ENCODE data around the gene KRTAP10-1.

Gene KRTAP10-1

GRCh38 chr21:44498280-44499210 is 41.5 kb downstream of the KRTAP10-1 start:
- Histone ChIP-seq H3K9me3 (ENCODE audit: insufficient read depth, low read length) (no peaks in the 10 kb centered on the region), H4K20me1 (ENCODE audit: low read depth, low read length) (no peaks in the 10 kb centered on the region), H3K36me3 (ENCODE audit: low read length) (no peaks in the 10 kb centered on the region), H3K79me2 (ENCODE audit: insufficient read depth, low read length) (no peaks in the 10 kb centered on the region), H3K4me3 (ENCODE audit: insufficient read depth, low read length, poor library complexity, severe bottlenecking) (no peak overlapping the region), H3K4me2 (ENCODE audit: low read depth, low read length, poor library complexity, severe bottlenecking) (no peak overlapping the region), H3F3A (ENCODE audit: insufficient read depth) (no peaks in the 10 kb centered on the region), H3K9me2 (replicated peaks; ENCODE audit: insufficient read depth, low read length) (no peaks in the 10 kb centered on the region), H3K27ac (ENCODE audit: low read depth, low read length) (no peak overlapping the region), H2AFZ (ENCODE audit: low read depth, low read length, severe bottlenecking) (no peak overlapping the region), H3K9ac (ENCODE audit: low read length) (no peak overlapping the region), H3K27me3 (ENCODE audit: low read length) (no peaks in the 10 kb centered on the region)
- TF ChIP-seq CTCF (IDR thresholded peaks at IDR 0.05; ENCODE audit: insufficient read depth, low read length, poor library complexity, severe bottlenecking): no peak
- TF ChIP-seq EZH2phosphoT487 (conservative IDR thresholded peaks at IDR 0.05; ENCODE audit: low read length): no peak

GRCh38 chr21:44497703-44498126 is 42.3 kb downstream of the KRTAP10-1 start:
- no peaks in the 10 kb centered on the region for H3K27me3 ChIP-seq (ENCODE audit: low read length)

GRCh38 chr21:44496564-44497550 is 43.1 kb downstream of the KRTAP10-1 start:
- Histone ChIP-seq H3K27me3 (ENCODE audit: low read length) (no peaks in the 10 kb centered on the region), H3K4me2 (ENCODE audit: low read depth, low read length, poor library complexity, severe bottlenecking) (no peak overlapping the region), H3K9me3 (ENCODE audit: insufficient read depth, low read length) (peaks cover 9% of the 10 kb centered on the region; the same call in 1 of the 2 replicates), H3K36me3 (ENCODE audit: low read length) (no peaks in the 10 kb centered on the region), H3K9ac (ENCODE audit: low read length) (no peak overlapping the region), H4K20me1 (ENCODE audit: low read depth, low read length) (no peaks in the 10 kb centered on the region), H2AFZ (ENCODE audit: low read depth, low read length, severe bottlenecking) (no peak overlapping the region), H3K79me2 (ENCODE audit: insufficient read depth, low read length) (no peaks in the 10 kb centered on the region), H3K27ac (ENCODE audit: low read depth, low read length) (no peak overlapping the region), H3K4me3 (ENCODE audit: insufficient read depth, low read length, poor library complexity, severe bottlenecking) (no peak overlapping the region), H3F3A (ENCODE audit: insufficient read depth) (no peaks in the 10 kb centered on the region), H3K9me2 (replicated peaks; ENCODE audit: insufficient read depth, low read length) (no peaks in the 10 kb centered on the region)
- TF ChIP-seq CTCF (IDR thresholded peaks at IDR 0.05; ENCODE audit: insufficient read depth, low read length, poor library complexity, severe bottlenecking): no peak
- TF ChIP-seq EZH2phosphoT487 (conservative IDR thresholded peaks at IDR 0.05; ENCODE audit: low read length): no peak

More at GRCh38 chr21:44497703-44498126, 42.3 kb downstream of the KRTAP10-1 start:
- Histone ChIP-seq H3F3A (ENCODE audit: insufficient read depth) (no peaks in the 10 kb centered on the region), H4K20me1 (ENCODE audit: low read depth, low read length) (no peaks in the 10 kb centered on the region), H3K79me2 (ENCODE audit: insufficient read depth, low read length) (no peaks in the 10 kb centered on the region), H2AFZ (ENCODE audit: low read depth, low read length, severe bottlenecking) (no peak overlapping the region), H3K36me3 (ENCODE audit: low read length) (no peaks in the 10 kb centered on the region), H3K9ac (ENCODE audit: low read length) (no peak overlapping the region), H3K27ac (ENCODE audit: low read depth, low read length) (no peak overlapping the region), H3K9me3 (ENCODE audit: insufficient read depth, low read length) (peaks cover 7% of the 10 kb centered on the region; the same call in 1 of the 2 replicates), H3K4me3 (ENCODE audit: insufficient read depth, low read length, poor library complexity, severe bottlenecking) (no peak overlapping the region), H3K4me2 (ENCODE audit: low read depth, low read length, poor library complexity, severe bottlenecking) (no peak overlapping the region), H3K9me2 (replicated peaks; ENCODE audit: insufficient read depth, low read length) (no peaks in the 10 kb centered on the region)
- TF ChIP-seq CTCF (IDR thresholded peaks at IDR 0.05; ENCODE audit: insufficient read depth, low read length, poor library complexity, severe bottlenecking): no peak
- TF ChIP-seq EZH2phosphoT487 (conservative IDR thresholded peaks at IDR 0.05; ENCODE audit: low read length): no peak

Data from SU-DHL-6 (cell line).